Adrenal gland (tissue), 12 donors: Measurements from ENCODE around the gene MTMR12. TPM values are rescaled to one million over a fixed set of nuclear protein-coding genes. Genes with fewer than 3 reads are reported as not detected.

ENCODE experiments used
- DNase-seq, 7 donors: peaks; one replicate each; pipeline ENCODE4 v3.0.0-alpha.2; 2019 to 2020
- H3K27ac ChIP-seq, 5 donors: fragments of 200-600 bp; sonication (generic) in 4 of 5; 1 replicate in 3 of 5; 2 replicates in 2 of 5; pipeline versions ENCODE4 v1.5.1 to v1.8.0; 2016 to 2020; ENCODE audit warnings: mild to moderate bottlenecking in 1 of 5
- H3K27me3 ChIP-seq: fragments of 200-600 bp; 2 replicates; pipeline ENCODE4 v1.8.0; 2021
- H3K36me3 ChIP-seq, 2 donors: fragments of 200-600 bp; replicated peaks in 1 of 2; 1 replicate in 1 of 2; 2 replicates in 1 of 2; pipeline versions ENCODE4 v1.5.1 to v1.8.0; 2018 to 2022
- H3K4me1 ChIP-seq, 2 donors: fragments of 200-600 bp; replicated peaks in 1 of 2; 1 replicate in 1 of 2; 2 replicates in 1 of 2; pipeline versions ENCODE4 v1.5.1 to v1.8.0; 2018 to 2021
- H3K4me3 ChIP-seq, 4 donors: fragments of 200-600 bp; sonication (generic) in 3 of 4; one replicate each; pipeline ENCODE4 v1.5.1; 2016 to 2018
- H3K9me3 ChIP-seq, 3 donors: fragments of 200-600 bp; sonication (generic) in 1 of 3; replicated peaks in 1 of 3; 1 replicate in 2 of 3; 2 replicates in 1 of 3; pipeline versions ENCODE4 v1.5.1 to v1.8.0; 2016 to 2021
- POLR2A ChIP-seq, 2 donors: fragments of 450-650 bp; IDR thresholded peaks; one replicate each; pipeline ENCODE4 v1.6.1; 2017; ENCODE audit warnings: antibody characterized with exemption in 2 of 2, mild to moderate bottlenecking in 2 of 2, moderate library complexity in 1 of 2
- WGBS, 4 donors: extraction: QIAGEN DNeasy Blood & Tissue Kit in 2 of 4; methylation state at CpG; one replicate each; pipeline versions ENCODE4 v1.1.5 to v1.1.7; 2013 to 2017; 5-methylcytosine and 5-hydroxymethylcytosine counted together
- intact Hi-C, 2 donors: fragments of 100-400 bp; cut with DNase I; formaldehyde crosslinking; loops; one replicate each; pipeline versions ENCODE4 v1.14.1 to v1.15.0; 2022 to 2023
- polyA plus RNA-seq, 3 donors: library from polyadenylated mRNA; stranded (reverse); fragments of 200-250 nt in 2 of 3; fragments of 350-450 nt in 1 of 3; fragmentation: Illumina TruSeq in 1 of 3; extraction: RNeasy Lipid Tissue Mini Kit (QIAGEN cat#74804) in 1 of 3; gene quantifications; one replicate each; pipeline ENCODE4 v1.2.3, GENCODE V29; 2013 to 2014
- total RNA-seq, 9 donors: library from RNA; depleted of rRNA in 4 of 9; stranded (reverse); fragments of >200 nt in 4 of 9; fragments of 120-200 nt in 1 of 9; fragmentation: NEBNext Ultra II Directional in 1 of 9; extraction: Animal tissue kit (Norgen Biotek cat#: 25700) in 1 of 9; gene quantifications; one replicate each; pipeline versions ENCODE4 v1.1.0 to v1.2.4, GENCODE V29; 2013 to 2023
- TF ChIP-seq, protein P1 (sequence below), 6 experiments: fragments of 450-650 bp in 4 of 6; fragments of 200-600 bp in 2 of 6; sonication (generic) in 1 of 6; IDR thresholded peaks; 1 replicate in 5 of 6; 2 replicates in 1 of 6; pipeline versions ENCODE4 v1.5.1 to v1.8.0; 2016 to 2021; ENCODE audit warnings: antibody characterized with exemption in 6 of 6, mild to moderate bottlenecking in 2 of 6, moderate library complexity in 1 of 6
- donor health status: healthy with polysubstance abuse.
- donor health status: Bipolar disorder and iron deficiency.
- donor health status: DM: yes; HTN: yes; CAD: no.
- donor health status: DM: no; HTN: no; CAD: no.
- donor health status: DM: no; HTN: no; CAD: no.
- donor health status: DM: yes; HTN: yes; CAD: no.

Gene MTMR12
- total and polyA plus RNA-seq, 12 donors = 4.5 to 30.7 (median 22.9) TPM

DNA sequence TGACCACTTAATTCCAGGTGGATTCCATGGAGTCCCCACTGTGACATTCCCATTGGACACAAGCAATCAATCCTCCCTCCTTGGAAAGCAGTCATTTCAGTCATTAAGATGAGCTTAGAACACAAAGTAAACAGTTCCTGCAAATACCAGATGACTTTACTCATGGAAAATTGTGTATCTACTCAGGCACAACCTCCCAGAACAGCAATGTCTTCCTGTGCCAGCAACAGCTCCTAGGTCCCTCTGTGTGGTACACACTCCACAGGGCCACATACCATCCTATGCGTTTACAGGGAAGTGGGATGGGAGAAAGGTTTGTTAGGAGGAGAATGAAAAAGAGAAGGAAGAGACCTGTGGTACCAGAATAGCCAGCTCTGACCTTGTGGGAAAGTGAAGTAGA, 53.7 kb downstream of the MTMR12 start:
- TF ChIP-seq, protein P1, sequence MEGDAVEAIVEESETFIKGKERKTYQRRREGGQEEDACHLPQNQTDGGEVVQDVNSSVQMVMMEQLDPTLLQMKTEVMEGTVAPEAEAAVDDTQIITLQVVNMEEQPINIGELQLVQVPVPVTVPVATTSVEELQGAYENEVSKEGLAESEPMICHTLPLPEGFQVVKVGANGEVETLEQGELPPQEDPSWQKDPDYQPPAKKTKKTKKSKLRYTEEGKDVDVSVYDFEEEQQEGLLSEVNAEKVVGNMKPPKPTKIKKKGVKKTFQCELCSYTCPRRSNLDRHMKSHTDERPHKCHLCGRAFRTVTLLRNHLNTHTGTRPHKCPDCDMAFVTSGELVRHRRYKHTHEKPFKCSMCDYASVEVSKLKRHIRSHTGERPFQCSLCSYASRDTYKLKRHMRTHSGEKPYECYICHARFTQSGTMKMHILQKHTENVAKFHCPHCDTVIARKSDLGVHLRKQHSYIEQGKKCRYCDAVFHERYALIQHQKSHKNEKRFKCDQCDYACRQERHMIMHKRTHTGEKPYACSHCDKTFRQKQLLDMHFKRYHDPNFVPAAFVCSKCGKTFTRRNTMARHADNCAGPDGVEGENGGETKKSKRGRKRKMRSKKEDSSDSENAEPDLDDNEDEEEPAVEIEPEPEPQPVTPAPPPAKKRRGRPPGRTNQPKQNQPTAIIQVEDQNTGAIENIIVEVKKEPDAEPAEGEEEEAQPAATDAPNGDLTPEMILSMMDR (IDR thresholded peaks at IDR 0.05) = no peak
- no peak for TF ChIP-seq POLR2A (IDR thresholded peaks at IDR 0.05)
- DNase-seq = no peak
- Histone ChIP-seq H3K27ac (no peak overlapping the region), H3K9me3 (no peaks in the 10 kb centered on the region), H3K4me3 (no peak overlapping the region), H3K27me3 (no peaks in the 10 kb centered on the region), H3K4me1 (peaks cover 4 to 25% of the 10 kb centered on the region in 2 donors), H3K36me3 (peaks cover 0 to 33% of the 10 kb centered on the region in 2 donors)
- WGBS, 4 donors = 79 to 100% (median 91%) methylated on average over 1 of the region's 1 CpG
- intact Hi-C loops = no loop called here

DNA sequence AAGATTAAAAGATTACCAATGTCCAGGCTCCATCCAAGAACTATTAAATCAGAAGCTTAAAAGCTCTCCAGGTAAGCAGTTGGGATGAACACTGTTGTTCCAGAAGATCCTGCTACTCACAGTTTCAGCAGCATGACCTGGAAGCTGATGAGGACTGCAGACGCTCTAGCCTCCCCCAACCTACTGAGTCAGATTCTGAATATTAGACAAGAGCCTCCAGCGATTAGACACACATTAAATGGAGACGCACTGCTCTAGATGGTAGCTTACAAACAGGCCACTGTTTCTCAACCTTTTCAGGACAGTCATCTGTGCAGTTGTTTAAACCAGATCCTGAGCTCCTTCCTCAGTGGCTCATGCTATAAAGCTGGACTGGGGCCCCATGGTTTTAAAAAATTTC, 54.3 kb downstream of the MTMR12 start:
- DNase-seq = no peak
- Histone ChIP-seq H3K4me1 (peaks cover 4 to 25% of the 10 kb centered on the region in 2 donors), H3K9me3 (no peaks in the 10 kb centered on the region), H3K4me3 (no peak overlapping the region), H3K27ac (no peak overlapping the region), H3K36me3 (peaks cover 0 to 39% of the 10 kb centered on the region in 2 donors), H3K27me3 (no peaks in the 10 kb centered on the region)
- 83 to 97% (median 91%) methylated on average over 1 to 3 of the region's 3 CpGs for WGBS, 4 donors
- intact Hi-C loops = no loop called here
- TF ChIP-seq, protein P1 (IDR thresholded peaks at IDR 0.05) = no peak
- TF ChIP-seq POLR2A (IDR thresholded peaks at IDR 0.05) = no peak

DNA sequence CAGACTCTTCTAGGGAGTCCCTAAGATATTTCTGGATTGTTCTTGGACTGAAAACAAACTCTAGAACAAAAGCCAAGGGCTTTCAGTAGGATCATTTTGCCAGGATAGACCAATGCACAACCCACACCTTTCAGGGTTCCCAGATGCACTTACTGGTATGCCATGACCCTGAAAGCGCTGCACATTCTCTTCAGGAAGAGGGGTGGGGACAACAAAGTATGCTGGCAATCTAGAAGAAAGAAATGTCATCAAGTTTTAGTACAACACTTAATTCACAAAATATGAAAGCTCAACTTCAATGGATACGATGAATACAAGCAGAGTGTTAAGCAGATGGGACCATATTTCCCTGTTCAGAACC, 57.2 kb downstream of the MTMR12 start:
- no peak for TF ChIP-seq POLR2A (IDR thresholded peaks at IDR 0.05)
- TF ChIP-seq, protein P1 (IDR thresholded peaks at IDR 0.05) = no peak
- Histone ChIP-seq H3K27me3 (no peaks in the 10 kb centered on the region), H3K4me3 (no peak overlapping the region), H3K9me3 (no peaks in the 10 kb centered on the region), H3K4me1 (peaks cover 3 to 14% of the 10 kb centered on the region in 2 donors), H3K27ac (peak overlapping the region in 2 of 5 donors; percentile 21 to 40), H3K36me3 (peaks cover 0 to 32% of the 10 kb centered on the region in 2 donors)
- intact Hi-C loops = no loop called here
- no peak for DNase-seq
- 60 to 96% (median 88%) methylated on average over 2 of the region's 2 CpGs for WGBS, 4 donors

DNA sequence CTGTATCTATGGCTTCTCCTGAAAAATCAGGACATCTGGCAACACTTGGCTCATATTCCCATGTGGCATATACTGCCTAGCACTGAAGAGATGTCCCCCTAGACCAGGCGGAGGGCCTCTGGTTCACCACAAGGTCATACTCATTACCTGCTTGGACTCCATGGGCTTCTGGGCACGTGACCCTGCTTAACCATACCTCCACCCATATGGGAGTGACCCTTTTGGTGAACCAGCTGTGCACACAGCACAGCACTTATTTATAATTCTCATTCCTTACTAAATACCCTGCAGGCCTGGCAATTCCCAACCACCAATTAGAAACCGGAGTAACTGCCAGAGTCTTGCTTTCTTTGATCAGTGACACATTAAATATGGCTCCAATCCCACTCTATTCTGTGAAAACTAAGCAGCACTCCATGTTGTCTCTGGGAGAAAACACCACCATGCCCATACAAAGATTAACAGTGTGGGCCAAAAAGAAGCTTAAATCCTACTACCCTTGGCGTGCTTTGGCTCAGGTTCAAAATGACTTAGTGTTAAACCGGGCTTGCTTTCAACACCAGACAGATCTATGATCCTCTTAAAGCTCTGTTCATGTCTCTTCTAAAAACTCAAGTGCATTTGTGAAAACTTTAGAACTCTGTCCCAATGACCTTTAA, 57.7 kb downstream of the MTMR12 start:
- Histone ChIP-seq H3K4me1 (peaks cover 0 to 10% of the 10 kb centered on the region in 2 donors), H3K27ac (peak overlapping the region in 1 of 5 donors; percentile 21), H3K36me3 (peaks cover 0 to 32% of the 10 kb centered on the region in 2 donors), H3K9me3 (no peaks in the 10 kb centered on the region), H3K27me3 (no peaks in the 10 kb centered on the region), H3K4me3 (no peak overlapping the region)
- TF ChIP-seq POLR2A (IDR thresholded peaks at IDR 0.05) = no peak
- TF ChIP-seq, protein P1 (IDR thresholded peaks at IDR 0.05) = no peak
- 64 to 82% (median 67%) methylated on average over 4 to 5 of the region's 5 CpGs for WGBS, 4 donors
- intact Hi-C loops = no loop called here
- peak in 1 of 7 donors; percentile 29 for DNase-seq
